Natural killer cell (primary cell): ENCODE results near the gene ZNF816. TPM values are rescaled to one million over a fixed set of nuclear protein-coding genes. Genes with fewer than 3 reads are reported as not detected.
A peak's percentile ranks its signal among the peaks of the same experiment; 100 is the strongest.

ENCODE experiments used
- ATAC-seq, 3 donors: fragments of 150-1000 bp in 2 of 3; fragments of 200-7000 bp in 1 of 3; cut with Tn5 transposase; 1 replicate in 1 of 3; 2 replicates in 2 of 3; pipeline ENCODE4 v1.10.0; 2021; ENCODE audit warnings: mild to moderate bottlenecking in 2 of 3, moderate library complexity in 2 of 3
- DNase-seq, 2 donors: peaks; one replicate each; pipeline versions ENCODE4 v3.0.0 to v3.0.0-alpha.2; 2013 to 2021; ENCODE audit warnings: mixed read lengths in 1 of 2
- H3K27ac ChIP-seq: one replicate; pipeline ENCODE4 v1.5.1; 2013; ENCODE audit warnings: mild to moderate bottlenecking, low read length
- H3K27me3 ChIP-seq: one replicate; pipeline ENCODE4 v1.6.1; 2013; ENCODE audit warnings: low read length; ENCODE audit not compliant: control insufficient read depth, insufficient read depth
- H3K36me3 ChIP-seq: one replicate; pipeline ENCODE4 v1.6.1; 2013; ENCODE audit warnings: low read length; ENCODE audit not compliant: control insufficient read depth, insufficient read depth
- H3K4me1 ChIP-seq: one replicate; pipeline ENCODE4 v1.6.1; 2013; ENCODE audit warnings: low read length; ENCODE audit not compliant: control insufficient read depth, insufficient read depth
- H3K4me3 ChIP-seq: one replicate; pipeline ENCODE4 v1.5.1; 2013; ENCODE audit warnings: low read length
- H3K9me3 ChIP-seq: one replicate; pipeline ENCODE4 v1.6.1; 2013; ENCODE audit warnings: low read length; ENCODE audit not compliant: control insufficient read depth, insufficient read depth
- H3K27ac Mint-ChIP-seq, 2 donors: one replicate each; pipeline ENCODE4 v1.8.0; 2022; ENCODE audit warnings: mild to moderate bottlenecking in 2 of 2, mixed read lengths in 2 of 2, moderate library complexity in 1 of 2
- H3K27me3 Mint-ChIP-seq, 2 donors: one replicate each; pipeline ENCODE4 v1.8.0; 2022; ENCODE audit warnings: low read depth in 2 of 2, mixed read lengths in 2 of 2
- H3K36me3 Mint-ChIP-seq: one replicate; pipeline ENCODE4 v1.8.0; 2022; ENCODE audit warnings: mixed read lengths
- H3K4me1 Mint-ChIP-seq, 2 donors: one replicate each; pipeline ENCODE4 v1.8.0; 2022; ENCODE audit warnings: mixed read lengths in 2 of 2
- H3K4me3 Mint-ChIP-seq: one replicate; pipeline ENCODE4 v1.8.0; 2022; ENCODE audit warnings: mild to moderate bottlenecking, moderate library complexity, mixed read lengths
- H3K9me3 Mint-ChIP-seq, 2 donors: one replicate each; pipeline ENCODE4 v1.8.0; 2022; ENCODE audit warnings: mixed read lengths in 2 of 2
- WGBS: methylation state at CpG from one replicate; pipeline ENCODE4 v1.1.7; 2013; ENCODE audit warnings: missing lambda C conversion rate; ENCODE audit not compliant: insufficient coverage; 5-methylcytosine and 5-hydroxymethylcytosine counted together
- intact Hi-C: fragments of 100-400 bp; cut with micrococcal nuclease; formaldehyde crosslinking; loops from one replicate; pipeline ENCODE4 v1.14.2; 2022
- total RNA-seq, 4 donors: library from RNA; stranded (reverse); fragments of 120-200 nt in 1 of 4; gene quantifications; one replicate each; pipeline versions ENCODE4 v1.2.3 to v1.2.4, GENCODE V29; 2013 to 2022
- TF ChIP-seq, protein P1 (sequence below): fragments of 200-600 bp; IDR thresholded peaks from one replicate; pipeline ENCODE4 v1.8.0; 2022; ENCODE audit warnings: antibody characterized with exemption

ZNF816 gene
- total RNA-seq, 3 donors from 2014 or later (not counting 1 experiment from before 2014, with no cell fraction given), result 4.1 to 11.3 (median 7.7) TPM

GRCh38 chr19:52938761-52939160 lies 23.9 kb downstream of the ZNF816 start:
- ATAC-seq (no peak), DNase-seq (no peak)
- H3K4me3 ChIP-seq, result no peak overlapping the region
- intact Hi-C loops, result no loop called here
- Mint-ChIP-seq H3K4me1 (peaks cover 30 to 47% of the 10 kb centered on the region in 2 donors), H3K9me3 (no peaks in the 10 kb centered on the region), H3K4me3 (peak overlapping the region; percentile 84), H3K36me3 (no peaks in the 10 kb centered on the region), H3K27me3 (no peaks in the 10 kb centered on the region), H3K27ac (peak overlapping the region; percentile 77 to 88)
- H3K27ac ChIP-seq, result no peak overlapping the region
- TF ChIP-seq, protein P1, sequence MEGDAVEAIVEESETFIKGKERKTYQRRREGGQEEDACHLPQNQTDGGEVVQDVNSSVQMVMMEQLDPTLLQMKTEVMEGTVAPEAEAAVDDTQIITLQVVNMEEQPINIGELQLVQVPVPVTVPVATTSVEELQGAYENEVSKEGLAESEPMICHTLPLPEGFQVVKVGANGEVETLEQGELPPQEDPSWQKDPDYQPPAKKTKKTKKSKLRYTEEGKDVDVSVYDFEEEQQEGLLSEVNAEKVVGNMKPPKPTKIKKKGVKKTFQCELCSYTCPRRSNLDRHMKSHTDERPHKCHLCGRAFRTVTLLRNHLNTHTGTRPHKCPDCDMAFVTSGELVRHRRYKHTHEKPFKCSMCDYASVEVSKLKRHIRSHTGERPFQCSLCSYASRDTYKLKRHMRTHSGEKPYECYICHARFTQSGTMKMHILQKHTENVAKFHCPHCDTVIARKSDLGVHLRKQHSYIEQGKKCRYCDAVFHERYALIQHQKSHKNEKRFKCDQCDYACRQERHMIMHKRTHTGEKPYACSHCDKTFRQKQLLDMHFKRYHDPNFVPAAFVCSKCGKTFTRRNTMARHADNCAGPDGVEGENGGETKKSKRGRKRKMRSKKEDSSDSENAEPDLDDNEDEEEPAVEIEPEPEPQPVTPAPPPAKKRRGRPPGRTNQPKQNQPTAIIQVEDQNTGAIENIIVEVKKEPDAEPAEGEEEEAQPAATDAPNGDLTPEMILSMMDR, result no peak
- no peaks in the 10 kb centered on the region for H3K27me3 ChIP-seq
- H3K4me1 ChIP-seq, result peaks cover 24% of the 10 kb centered on the region
- no peaks in the 10 kb centered on the region for H3K9me3 ChIP-seq
- WGBS, result 10% methylated on average over 3 of the region's 5 CpGs
- H3K36me3 ChIP-seq, result peaks cover 2% of the 10 kb centered on the region

DNA sequence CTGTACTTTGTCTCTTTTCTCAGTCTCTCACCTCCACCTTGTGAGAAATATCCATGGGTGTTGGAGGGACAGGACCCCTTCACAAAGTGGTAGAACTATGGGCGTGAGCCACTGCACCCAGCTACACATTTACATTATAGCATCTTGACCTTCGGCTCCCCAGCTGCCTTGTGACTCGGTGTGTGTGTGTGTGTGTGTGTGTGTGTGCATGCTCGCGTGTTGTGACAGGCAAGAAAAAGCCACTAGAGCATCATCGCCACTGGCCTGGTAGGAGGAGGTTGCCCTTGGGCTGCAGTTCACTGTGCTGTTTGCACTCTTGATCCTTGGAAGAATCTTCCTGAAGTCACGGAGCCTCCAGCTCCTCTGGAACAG lies 25.7 kb downstream of the ZNF816 start:
- Mint-ChIP-seq H3K36me3 (no peaks in the 10 kb centered on the region), H3K4me1 (peaks cover 35 to 48% of the 10 kb centered on the region in 2 donors), H3K27me3 (no peaks in the 10 kb centered on the region), H3K4me3 (no peak overlapping the region), H3K9me3 (no peaks in the 10 kb centered on the region), H3K27ac (peak overlapping the region; percentile 19 to 88)
- H3K4me1 ChIP-seq, result peaks cover 14% of the 10 kb centered on the region
- no peak overlapping the region for H3K4me3 ChIP-seq
- TF ChIP-seq, protein P1, result no peak
- DNase-seq, result no peak
- intact Hi-C loops, result no loop called here
- H3K36me3 ChIP-seq, result peaks cover 2% of the 10 kb centered on the region
- no peaks in the 10 kb centered on the region for H3K9me3 ChIP-seq
- H3K27ac ChIP-seq, result no peak overlapping the region
- H3K27me3 ChIP-seq, result no peaks in the 10 kb centered on the region
- WGBS, result 95% methylated on average over 5 of the region's 7 CpGs
- ATAC-seq, result no peak

GRCh38 chr19:52936151-52936953 lies 26.3 kb downstream of the ZNF816 start:
- TF ChIP-seq, protein P1, result no peak
- Mint-ChIP-seq H3K9me3 (no peaks in the 10 kb centered on the region), H3K27ac (peak overlapping the region; percentile 19 to 88), H3K36me3 (no peaks in the 10 kb centered on the region), H3K27me3 (no peaks in the 10 kb centered on the region), H3K4me1 (peaks cover 29 to 42% of the 10 kb centered on the region in 2 donors), H3K4me3 (no peak overlapping the region)
- Histone ChIP-seq H3K36me3 (peaks cover 2% of the 10 kb centered on the region), H3K9me3 (no peaks in the 10 kb centered on the region), H3K27me3 (no peaks in the 10 kb centered on the region), H3K27ac (no peak overlapping the region), H3K4me3 (no peak overlapping the region), H3K4me1 (peaks cover 8% of the 10 kb centered on the region)
- DNase-seq (no peak), ATAC-seq (no peak)
- WGBS, result 46% methylated on average over 12 of the region's 12 CpGs
- intact Hi-C loops, result no loop called here
